ENCODE data around the gene ADGRV1. TPM values are rescaled to one million over a fixed set of nuclear protein-coding genes. Genes with fewer than 3 reads are reported as not detected.

The ADGRV1 gene
- total RNA-seq, 1 experiment from 2014 or later = 64.8 TPM

- Histone ChIP-seq H3K18ac (ENCODE audit: insufficient read length, low read depth, low read length) (no peak overlapping the region), H3K9ac (ENCODE audit: extremely low read depth, insufficient read length, low read length) (no peak overlapping the region), H2BK12ac (ENCODE audit: insufficient read length, low read depth, low read length) (no peak overlapping the region), H3K9me3 (ENCODE audit: control insufficient read depth, low read depth, low read length) (no peaks in the 10 kb centered on the region), H3K23me2 (ENCODE audit: insufficient read length, low read depth, low read length, poor library complexity, severe bottlenecking) (no peaks in the 10 kb centered on the region), H4K8ac (replicated peaks; ENCODE audit: insufficient read length, low read depth, low read length) (no peak overlapping the region), H3K4me1 (ENCODE audit: insufficient read depth, low read length) (no peaks in the 10 kb centered on the region), H4K5ac (ENCODE audit: insufficient read length, low read depth, low read length) (no peak overlapping the region), H2BK120ac (ENCODE audit: low read depth, low read length, poor library complexity, severe bottlenecking) (no peak overlapping the region), H4K20me1 (ENCODE audit: control insufficient read depth, insufficient read depth, insufficient read length) (no peaks in the 10 kb centered on the region), H3K27ac (ENCODE audit: insufficient read length, low read depth, low read length) (no peak overlapping the region), H2AFZ (ENCODE audit: low read length) (no peak overlapping the region), H3K14ac (ENCODE audit: insufficient read depth, low read length) (no peak overlapping the region), H3K79me1 (ENCODE audit: insufficient read depth, low read depth, low read length, poor library complexity, severe bottlenecking) (no peaks in the 10 kb centered on the region), H3K4me2 (ENCODE audit: insufficient read depth, insufficient read length, low read length) (no peak overlapping the region), H4K91ac (ENCODE audit: insufficient read length, low read depth, low read length) (no peak overlapping the region), H2BK5ac (ENCODE audit: insufficient read length, low read length) (no peak overlapping the region), H3K4ac (ENCODE audit: low read depth, low read length) (no peak overlapping the region), H2AK5ac (ENCODE audit: insufficient read length, low read length) (no peak overlapping the region), H2BK15ac (ENCODE audit: low read depth, low read length) (no peak overlapping the region), H3K79me2 (ENCODE audit: insufficient read depth, low read length) (no peaks in the 10 kb centered on the region), H3K56ac (ENCODE audit: insufficient read length, low read depth, low read length) (no peak overlapping the region), H3K27me3 (ENCODE audit: insufficient read depth, low read length) (no peaks in the 10 kb centered on the region), H3K23ac (ENCODE audit: insufficient read length, low read depth, low read length) (no peak overlapping the region), H2BK20ac (ENCODE audit: low read depth, low read length, poor library complexity, severe bottlenecking) (no peak overlapping the region), H3T11ph (ENCODE audit: low read length) (no peak overlapping the region)
- Mint-ChIP-seq H3K36me3 (ENCODE audit: insufficient read depth in 1 of 3, low read depth in 3 of 3) (peaks cover 7 to 15% (median 10%) of the 10 kb centered on the region in 3 experiments; a peak in 6 of 7 replicates), H3K9me3 (peaks cover 7 to 13% of the 10 kb centered on the region in 2 experiments; a peak in 3 of 5 replicates), H3K27me3 (ENCODE audit: low read depth) (no peaks in the 10 kb centered on the region), H3K27ac (no peak overlapping the region; a peak in 1 of 7 replicates), H3K4me3 (no peak overlapping the region), H3K4me1 (peaks cover 11 to 16% of the 10 kb centered on the region in 2 experiments)
- no peak for DNase-seq
- no peak for TF ChIP-seq CTCF (conservative IDR thresholded peaks at IDR 0.05)
- no CpG with 5 or more reads among the region's 4 CpGs for WGBS (ENCODE audit: extremely low coverage, insufficient read length, low lambda C conversion rate)
Observed at GRCh38 chr5:91018712-91019371, 460.2 kb downstream of the ADGRV1 start.

Measured in H9 (cell line).